ENCODE data around the gene CAND2. TPM values are rescaled to one million over a fixed set of nuclear protein-coding genes. Genes with fewer than 3 reads are reported as not detected.

CAND2 gene
- total RNA-seq, 3 donors from 2014 or later, result 1.8 to 5.6 (median 4.7) TPM

DNA sequence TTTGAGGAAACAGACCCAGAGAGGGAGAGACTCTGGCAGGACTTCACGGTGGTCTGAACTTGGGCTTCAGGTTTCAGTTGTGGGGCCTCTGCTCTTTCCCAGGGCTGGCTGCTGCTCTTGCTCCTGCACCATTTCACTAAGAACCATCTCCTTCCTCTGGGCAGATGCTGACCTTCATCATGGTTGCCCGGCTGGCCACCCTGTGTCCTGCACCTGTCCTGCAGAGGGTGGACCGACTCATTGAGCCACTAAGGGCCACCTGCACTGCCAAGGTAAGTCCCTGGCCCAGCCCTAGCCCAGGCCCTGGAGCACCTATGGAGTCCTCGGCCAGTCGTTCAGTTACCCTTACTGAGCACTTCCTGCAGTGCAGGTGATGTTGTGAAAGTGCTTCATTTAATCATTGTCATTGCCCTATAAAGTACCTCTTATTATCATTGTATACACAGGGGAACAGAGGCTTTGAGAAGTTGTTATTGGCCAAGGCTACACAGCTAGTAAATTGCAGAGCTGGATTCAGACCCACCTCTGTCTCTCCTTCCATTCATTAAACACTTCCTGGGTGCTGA lies 34.9 kb downstream of the CAND2 start:
- peaks cover 17% of the 10 kb centered on the region for H3K36me3 ChIP-seq
- DNase-seq (ENCODE audit: low spot score in 2 of 2), result no peak
- no peak for TF ChIP-seq POLR2A (IDR thresholded peaks at IDR 0.05)
- no peak for TF ChIP-seq CTCF (IDR thresholded peaks at IDR 0.05)
- no peak for TF ChIP-seq POLR2AphosphoS5 (IDR thresholded peaks at IDR 0.05)
- H3K9me3 ChIP-seq, result no peaks in the 10 kb centered on the region
- H3K4me1 ChIP-seq, result no peaks in the 10 kb centered on the region
- intact Hi-C loops (cut with DNase I; ENCODE audit: low total_unique reads), result no loop called here
- no peaks in the 10 kb centered on the region for H3K27me3 ChIP-seq
- no peak overlapping the region for H3K27ac ChIP-seq
- no peak overlapping the region for H3K4me3 ChIP-seq

DNA sequence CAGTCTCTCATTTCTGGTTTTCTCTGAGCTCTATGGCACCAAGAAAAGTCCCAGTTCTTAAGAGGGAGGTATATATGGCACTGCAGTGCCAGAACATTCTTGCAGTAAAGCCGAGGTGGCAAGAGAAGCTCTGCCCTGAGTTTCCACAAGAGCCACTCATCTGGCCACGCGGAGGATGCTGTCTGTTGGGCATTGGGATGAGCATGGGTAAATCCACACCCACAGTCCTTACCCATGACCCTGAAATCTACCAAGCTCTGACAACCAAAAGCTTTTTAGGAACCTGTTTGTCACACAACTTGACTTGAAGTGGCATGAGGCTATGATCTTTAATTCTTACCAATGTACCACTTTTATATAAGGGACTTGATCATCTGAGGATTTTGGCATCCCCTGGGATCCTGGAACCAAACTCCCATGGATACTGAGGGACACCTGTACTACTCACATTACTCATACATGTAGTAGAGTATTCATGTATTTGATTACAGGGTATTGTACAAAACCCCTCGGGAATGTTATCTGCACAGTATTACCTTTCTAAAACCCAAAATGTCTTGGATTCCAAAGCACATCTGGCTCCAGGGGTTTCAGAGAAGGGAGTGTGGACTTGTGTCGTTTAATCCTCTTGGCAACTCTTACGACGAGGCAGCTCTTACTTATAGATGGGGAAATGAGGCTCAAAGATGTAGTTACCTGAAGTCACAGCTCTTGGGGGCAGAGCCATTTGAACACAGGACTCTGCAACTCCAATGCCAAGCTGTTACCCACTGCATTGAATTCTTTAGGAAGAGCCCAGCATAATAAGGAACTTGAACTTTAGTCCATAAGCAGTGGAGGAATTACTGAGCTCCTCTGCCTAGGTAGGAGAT lies 36.1 kb downstream of the CAND2 start:
- no peak for DNase-seq (ENCODE audit: low spot score in 2 of 2)
- Histone ChIP-seq H3K4me1 (no peaks in the 10 kb centered on the region), H3K27me3 (no peaks in the 10 kb centered on the region), H3K27ac (no peak overlapping the region), H3K9me3 (no peaks in the 10 kb centered on the region), H3K4me3 (no peak overlapping the region), H3K36me3 (peaks cover 17% of the 10 kb centered on the region)
- intact Hi-C loops (cut with DNase I; ENCODE audit: low total_unique reads), result no loop called here
- TF ChIP-seq POLR2AphosphoS5 (IDR thresholded peaks at IDR 0.05), result no peak

DNA sequence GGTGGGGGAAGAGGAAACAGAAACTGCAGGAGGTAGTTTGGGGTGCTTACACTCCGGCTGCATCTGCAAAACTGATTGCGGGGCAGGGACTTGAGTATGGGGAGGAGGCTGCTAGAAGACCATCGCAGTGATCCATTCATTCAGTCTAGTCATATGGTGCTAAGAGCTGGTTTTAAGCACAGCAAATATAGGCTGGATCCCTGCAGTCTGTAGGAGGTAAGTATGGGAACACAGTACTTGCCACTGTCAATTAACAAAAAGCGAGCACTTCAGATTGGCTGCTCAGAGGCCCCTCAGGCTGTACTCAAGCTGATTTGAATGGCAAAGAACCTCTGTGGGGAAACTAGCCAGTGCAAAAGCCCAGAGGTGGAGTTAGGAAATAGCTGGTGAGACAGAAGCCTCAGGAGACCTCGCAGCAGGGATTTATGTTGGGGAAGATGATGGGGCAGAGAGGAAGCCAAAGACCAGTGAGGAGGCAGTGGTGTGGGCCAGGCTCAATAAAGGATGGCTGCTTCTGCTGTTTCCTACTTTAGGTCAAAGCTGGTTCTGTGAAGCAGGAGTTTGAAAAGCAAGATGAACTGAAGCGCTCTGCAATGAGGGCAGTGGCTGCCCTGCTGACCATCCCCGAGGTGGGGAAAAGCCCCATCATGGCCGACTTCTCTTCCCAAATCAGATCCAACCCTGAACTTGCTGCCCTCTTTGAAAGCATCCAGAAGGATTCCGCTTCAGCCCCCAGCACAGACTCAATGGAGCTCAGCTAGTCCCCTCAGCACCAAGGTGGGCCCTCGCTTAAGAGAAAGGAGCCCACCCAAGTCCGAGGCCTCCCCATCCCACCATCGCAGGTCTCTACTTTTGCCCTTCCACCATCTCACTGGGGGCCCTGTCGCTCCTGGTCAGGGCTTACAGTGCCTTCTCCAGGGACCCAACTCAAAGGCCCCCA lies 37.0 kb downstream of the CAND2 start:
- intact Hi-C loops (cut with DNase I; ENCODE audit: low total_unique reads), result no loop called here
- Histone ChIP-seq H3K27me3 (no peaks in the 10 kb centered on the region), H3K9me3 (no peaks in the 10 kb centered on the region), H3K4me1 (peaks cover 0 to 1% of the 10 kb centered on the region in 2 donors), H3K36me3 (peaks cover 17% of the 10 kb centered on the region), H3K27ac (no peak overlapping the region), H3K4me3 (no peak overlapping the region)
- TF ChIP-seq POLR2AphosphoS5 (IDR thresholded peaks at IDR 0.05), result no peak
- no peak for TF ChIP-seq CTCF (IDR thresholded peaks at IDR 0.05)
- no peak for TF ChIP-seq POLR2A (IDR thresholded peaks at IDR 0.05)
- no peak for DNase-seq (ENCODE audit: low spot score in 2 of 2)

- H3K4me3 ChIP-seq, result no peak overlapping the region
- intact Hi-C loops (cut with DNase I; ENCODE audit: low total_unique reads), result loop anchor here (5.0 kb wide), 1 partner anchor 278 kb away; the partner anchor contains the start of gene MKRN2
- H3K36me3 ChIP-seq, result peaks cover 17% of the 10 kb centered on the region
- H3K9me3 ChIP-seq, result no peaks in the 10 kb centered on the region
- H3K4me1 ChIP-seq, result peaks cover 0 to 13% of the 10 kb centered on the region in 2 donors
- no peak for TF ChIP-seq CTCF (IDR thresholded peaks at IDR 0.05)
- TF ChIP-seq POLR2A (IDR thresholded peaks at IDR 0.05), result no peak
- no peak for TF ChIP-seq POLR2AphosphoS5 (IDR thresholded peaks at IDR 0.05)
- DNase-seq (ENCODE audit: low spot score in 2 of 2), result no peak
- H3K27ac ChIP-seq, result no peak overlapping the region
- H3K27me3 ChIP-seq, result no peaks in the 10 kb centered on the region
Measured at GRCh38 chr3:12835052-12835665, 38.7 kb downstream of the CAND2 start.

Measured in breast epithelium (tissue), 4 donors.